GM21786 (cell line): ENCODE measurements around the gene CEP83.

ENCODE experiments used
- ATAC-seq: cut with Tn5 transposase; IDR thresholded peaks from one replicate; pipeline ENCODE4 v1.9.1; 2021; ENCODE audit not compliant: unreplicated experiment

The CEP83 gene

DNA sequence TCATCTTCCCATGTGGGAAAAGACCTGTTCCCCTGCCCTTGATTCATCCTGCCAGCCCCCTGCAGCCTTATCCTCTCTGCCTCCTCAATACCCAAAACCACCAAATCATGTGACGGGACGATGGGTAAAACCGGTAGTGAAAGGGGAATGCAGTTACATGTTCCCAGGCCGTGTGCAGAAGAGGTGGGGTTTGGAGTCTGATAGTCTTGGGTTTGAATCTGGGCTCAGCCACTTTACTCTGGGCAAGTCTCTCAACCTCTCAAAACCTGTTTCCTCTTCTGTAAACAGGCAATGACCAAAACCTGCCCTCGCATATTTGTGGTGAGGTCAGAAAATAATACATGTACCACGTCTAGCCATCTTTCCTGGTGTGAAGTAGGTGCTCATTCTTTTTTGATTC is 188.3 kb downstream of the CEP83 start:
- ATAC-seq, result no peak

DNA sequence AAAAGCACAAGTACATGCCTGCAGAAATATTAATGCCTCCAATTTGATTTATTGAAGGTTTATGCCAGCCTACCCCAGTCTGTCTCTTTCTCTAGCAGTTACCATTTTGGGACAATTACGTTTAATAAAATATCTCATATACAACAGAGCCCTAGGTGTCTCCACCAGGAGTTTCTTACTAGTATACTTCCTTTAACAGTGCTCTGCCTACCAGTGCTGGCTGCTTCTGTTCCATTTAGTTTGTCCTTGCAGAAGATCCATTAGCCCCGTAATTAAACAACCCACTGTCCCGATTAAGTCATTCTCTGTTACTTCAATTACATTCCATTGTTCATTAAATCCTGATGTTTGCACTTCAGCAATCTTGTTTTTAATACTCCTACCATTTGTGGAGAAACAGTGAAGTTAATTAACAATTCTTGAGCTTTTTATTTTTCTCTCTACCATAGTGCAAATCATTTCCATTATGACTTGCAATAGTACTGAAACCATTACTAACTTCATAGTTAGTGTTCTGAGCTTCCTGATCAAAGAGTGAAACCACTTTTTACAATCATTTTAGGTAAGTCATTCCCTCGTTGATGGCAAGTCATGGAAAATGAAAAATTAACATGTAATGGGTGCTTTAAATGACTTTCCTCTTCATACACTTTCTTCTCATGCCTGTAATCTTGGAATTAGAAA is 190.2 kb downstream of the CEP83 start:
- peak; percentile 49 for ATAC-seq

DNA sequence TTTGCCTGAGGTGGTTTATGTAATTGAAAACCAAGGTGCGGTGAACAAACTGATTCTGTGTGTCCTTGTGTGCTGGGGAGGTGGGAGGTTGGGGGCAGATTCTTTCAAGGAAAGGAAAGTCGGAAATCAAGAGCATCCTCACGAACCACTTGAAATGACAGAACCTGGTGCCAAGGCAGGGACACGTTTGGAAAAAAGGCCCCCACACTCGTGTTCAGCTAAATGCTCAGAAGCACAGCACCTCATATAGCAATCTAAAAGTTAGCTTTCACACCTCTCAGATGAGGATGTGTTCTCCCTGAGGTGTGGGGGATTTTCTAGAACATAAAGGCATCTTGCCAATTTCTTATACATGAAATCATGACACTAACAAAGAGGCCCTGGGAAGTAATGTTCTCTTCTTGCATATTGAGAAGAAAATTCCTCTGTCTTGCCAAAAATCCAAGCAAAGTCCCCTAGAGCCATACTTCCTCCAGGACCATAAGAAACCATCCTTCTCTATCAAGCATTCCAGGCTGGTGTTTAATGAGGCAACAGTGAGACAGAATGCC is 191.7 kb downstream of the CEP83 start:
- ATAC-seq, result peak; percentile 31

DNA sequence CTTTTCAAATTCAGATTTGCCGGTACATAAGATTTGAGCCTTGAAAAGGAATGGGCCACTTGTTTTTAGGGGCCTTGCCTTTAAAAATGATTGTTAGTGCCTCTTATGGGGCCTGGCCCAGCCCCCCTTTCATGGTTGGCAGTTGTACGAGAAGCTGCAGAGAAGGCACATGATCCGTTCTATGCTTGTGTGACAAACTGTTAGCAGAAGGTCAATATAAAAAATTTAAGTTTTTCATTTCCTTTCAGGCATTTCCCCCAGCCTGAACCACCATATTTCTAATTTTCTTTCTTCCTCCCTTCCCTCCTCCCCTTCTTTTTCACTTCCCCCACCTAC is 192.2 kb downstream of the CEP83 start:
- ATAC-seq, result no peak

DNA sequence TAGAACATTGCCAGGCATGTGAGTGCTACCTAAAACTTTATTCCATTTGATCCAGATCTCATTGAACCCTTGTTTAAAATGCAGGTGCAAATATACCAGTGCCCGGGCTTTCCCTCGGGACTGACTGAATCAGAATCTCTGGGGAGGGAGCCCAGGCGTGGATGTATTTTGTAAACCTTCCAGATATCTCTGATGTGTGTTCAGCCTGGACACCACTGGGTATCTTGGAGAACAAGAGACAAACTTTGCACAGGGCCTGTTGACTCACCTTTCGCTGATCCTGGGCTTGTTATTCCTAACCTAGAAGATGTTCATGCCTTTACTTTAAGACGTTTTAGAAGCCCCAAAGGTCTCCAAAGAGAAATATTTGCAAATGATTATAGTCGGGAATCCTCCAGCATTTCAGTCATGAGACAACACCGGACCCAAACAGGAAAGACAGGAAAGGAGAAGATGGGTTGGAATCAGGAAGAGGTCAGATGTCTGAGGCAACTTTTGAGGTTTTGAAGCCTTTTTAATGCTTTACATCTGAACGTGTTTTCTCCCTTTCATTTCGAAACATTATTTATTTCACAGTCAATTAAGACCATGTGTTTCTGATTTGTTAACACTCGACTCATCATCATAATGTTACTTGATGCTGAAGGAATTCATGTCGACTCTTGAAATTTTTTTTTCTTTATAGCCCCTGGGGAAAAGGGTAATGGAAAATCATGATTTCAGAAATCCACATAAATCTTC is 192.7 kb downstream of the CEP83 start:
- no peak for ATAC-seq

DNA sequence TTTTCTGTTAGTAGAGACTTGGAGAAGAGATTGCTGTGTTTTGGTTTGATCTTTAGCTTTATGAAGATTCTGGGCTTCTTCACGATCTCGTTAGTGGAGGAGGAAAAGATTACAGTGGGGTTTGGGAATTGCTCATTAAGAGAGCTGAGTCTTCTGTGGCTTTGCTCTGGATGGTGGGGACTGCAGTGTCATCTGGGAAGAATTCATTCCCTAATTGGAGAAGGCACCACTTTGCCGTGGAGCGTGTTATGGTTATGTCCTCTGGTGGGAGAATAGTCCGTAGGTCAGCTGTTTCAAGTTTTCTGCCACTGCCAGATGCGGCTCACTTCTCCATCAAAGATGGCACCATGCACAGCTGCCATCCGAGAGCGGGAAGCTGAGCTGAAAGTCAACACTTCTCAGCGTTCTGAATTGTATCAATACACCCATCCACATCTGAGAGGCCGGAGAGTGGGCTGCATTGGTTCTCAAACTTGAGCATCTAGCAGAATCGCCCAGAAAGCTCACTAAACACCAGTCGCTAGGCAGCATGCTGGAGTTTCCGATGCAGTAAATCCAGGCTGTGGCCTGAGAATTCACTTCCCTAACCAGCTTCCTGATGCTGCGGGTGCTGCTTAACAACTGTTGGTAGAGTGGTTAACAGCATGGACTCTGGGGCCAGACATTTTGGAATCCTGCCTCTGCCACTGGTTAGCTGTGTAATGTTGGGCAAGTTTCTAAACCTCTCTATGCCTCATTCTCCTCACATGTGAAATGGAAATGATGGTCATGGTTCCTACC is 193.5 kb downstream of the CEP83 start:
- ATAC-seq, result no peak

DNA sequence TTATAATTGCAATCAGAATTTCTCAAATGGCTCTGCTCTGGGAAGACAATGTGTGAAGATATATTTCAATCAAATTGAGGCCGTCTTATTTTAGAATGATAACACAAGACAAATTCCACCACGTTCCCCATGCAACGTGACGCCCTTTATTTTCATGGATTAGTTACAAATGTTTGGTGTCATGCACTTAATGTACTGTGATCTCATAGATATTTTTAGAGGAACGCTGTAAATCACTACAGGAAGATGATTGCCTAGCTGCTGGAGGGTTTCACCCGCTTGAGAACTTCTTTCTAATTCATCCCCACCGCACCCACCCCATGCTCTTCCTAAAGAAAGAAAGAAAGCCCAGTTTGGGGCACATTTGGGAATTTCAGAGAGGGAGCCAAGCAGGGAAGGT is 194.1 kb downstream of the CEP83 start:
- no peak for ATAC-seq

DNA sequence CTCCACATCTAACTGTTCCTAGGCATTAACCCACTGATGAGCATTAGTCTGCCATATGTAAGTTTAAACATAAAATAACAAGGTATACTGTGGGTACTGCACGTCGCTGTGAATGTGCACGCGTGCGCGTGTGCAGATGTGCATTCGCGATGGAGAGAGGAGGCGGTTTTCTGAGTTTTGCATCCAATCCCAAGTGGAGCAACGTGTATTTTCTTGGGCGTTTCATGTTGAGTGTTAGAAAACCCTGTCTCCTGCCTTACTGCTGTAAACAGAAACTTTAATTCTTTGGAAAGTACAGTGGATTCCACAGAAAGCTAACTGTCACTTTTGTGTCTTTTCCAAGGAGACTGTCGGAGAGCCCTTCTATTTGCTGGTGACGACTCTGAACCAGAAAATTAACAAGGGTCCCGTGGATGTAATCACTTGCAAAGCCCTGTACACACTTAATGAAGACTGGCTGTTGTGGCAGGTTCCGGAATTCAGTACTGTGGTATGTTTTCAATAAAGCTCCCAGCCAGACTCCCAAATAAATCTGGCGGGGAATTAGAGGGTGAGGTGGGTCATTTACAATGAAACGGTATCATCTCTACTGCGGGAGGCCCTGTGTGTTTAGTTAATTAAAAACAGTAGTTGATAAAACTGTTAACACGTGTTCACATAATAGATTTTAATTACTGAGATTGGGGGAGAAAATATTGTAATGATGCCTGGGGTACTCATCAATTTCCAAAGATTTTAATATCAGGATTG is 194.8 kb downstream of the CEP83 start:
- ATAC-seq, result no peak

DNA sequence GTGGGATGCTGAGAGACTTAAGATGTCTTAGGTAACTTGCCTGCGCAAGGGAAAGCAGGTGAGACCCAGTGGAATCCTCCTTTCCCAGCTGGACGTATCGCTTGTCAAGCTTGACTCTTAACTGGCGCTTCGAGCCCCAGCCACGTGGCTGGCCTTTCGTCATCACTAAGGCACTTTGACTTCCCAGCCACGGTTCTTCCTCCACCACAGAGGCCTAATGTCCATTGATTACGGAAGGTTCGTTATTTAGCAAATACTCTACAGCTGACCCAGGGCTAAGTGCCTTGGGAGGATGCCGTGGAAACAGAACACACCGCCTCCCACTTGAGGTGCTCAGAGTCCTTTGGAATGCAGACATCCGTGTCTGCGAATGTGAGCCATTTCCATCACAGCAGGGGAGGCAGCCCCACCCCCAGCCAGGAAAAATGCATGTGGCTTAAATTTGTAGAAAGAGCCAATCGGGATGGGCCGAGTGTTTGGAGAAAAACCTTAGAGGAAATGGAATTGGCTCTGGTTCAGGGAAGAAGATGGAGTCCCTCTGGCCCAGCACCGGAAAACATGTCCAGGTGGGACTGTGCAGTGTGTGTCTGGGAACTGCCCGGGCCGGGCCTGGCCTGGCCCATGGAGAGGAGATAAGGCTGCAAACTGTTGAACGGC is 195.6 kb downstream of the CEP83 start:
- no peak for ATAC-seq

DNA sequence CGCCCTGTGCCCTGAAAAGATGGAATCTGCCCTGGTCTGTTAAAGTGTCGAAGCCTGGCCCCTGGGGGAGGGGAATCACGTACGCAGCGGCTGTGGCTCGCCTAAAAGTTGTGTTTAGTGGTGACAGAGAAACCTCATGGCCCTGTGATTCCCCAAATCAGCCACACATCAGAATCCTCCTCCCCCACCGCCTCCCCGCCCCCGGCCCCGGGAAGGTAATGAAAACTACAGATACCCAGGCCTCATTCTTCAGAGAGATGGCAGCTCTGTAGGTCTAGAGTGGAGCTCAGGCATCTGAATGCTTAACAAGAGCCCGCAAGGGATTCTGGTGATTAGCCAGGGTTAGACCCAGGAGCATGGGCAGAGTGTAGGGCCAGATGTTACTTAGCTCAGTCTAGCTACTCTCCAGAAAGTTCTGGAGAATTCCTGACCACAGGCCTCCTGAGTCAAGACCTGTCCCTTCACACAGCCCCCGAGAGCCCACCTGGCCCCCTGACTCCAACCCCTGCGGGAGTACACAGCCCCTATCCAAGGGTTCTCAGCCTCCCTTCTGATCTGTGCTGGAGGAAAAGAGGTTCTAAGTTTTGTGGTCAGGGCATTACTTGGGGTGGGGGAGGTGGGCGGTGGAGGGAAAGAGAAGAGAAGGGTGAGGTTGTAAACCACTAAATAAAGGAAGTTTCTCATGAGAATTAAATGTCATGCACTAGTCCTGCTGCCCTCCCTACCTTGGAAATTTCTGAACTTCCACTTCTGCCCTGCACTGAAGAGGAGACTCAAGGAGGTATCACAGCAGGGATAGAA is 196.5 kb downstream of the CEP83 start:
- ATAC-seq, result peak; percentile 34

DNA sequence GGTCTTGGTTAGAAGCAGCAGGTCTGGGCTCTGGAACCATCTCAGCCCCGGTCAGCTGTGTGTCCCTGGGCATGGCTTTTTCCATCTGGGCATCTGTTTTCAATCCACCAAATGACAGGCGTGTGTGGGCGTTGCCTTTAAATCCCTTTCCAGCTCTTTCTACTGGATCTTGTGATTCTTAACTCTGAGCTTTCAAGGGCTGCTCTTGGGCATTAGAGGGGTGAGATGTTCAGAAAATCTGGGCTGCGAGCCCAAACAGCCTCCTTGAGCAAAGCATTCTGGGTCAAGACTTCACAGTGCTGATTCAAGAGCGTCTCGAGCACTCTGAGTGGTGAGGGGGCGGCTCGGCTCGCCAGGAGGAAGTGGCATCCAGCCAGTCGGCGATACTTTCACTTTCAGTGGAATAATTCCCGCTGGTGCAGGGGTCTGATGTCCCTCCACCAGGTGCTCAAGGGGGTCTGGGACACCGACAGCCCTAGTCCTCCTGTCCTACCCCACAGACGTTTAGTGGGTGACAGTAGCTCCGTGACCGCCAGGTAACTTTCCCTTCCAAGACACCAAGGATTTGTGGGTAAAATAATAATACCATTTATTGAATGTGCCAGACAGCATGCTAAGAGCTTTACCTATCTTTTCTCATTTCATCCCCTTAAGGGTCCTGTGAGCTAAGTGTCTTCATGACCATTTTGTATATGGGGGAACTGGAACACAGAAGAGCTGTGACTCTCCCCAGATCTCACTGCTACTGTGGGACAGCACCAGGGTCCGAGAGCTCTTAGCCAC is 197.2 kb downstream of the CEP83 start:
- peak; percentile 56 for ATAC-seq

DNA sequence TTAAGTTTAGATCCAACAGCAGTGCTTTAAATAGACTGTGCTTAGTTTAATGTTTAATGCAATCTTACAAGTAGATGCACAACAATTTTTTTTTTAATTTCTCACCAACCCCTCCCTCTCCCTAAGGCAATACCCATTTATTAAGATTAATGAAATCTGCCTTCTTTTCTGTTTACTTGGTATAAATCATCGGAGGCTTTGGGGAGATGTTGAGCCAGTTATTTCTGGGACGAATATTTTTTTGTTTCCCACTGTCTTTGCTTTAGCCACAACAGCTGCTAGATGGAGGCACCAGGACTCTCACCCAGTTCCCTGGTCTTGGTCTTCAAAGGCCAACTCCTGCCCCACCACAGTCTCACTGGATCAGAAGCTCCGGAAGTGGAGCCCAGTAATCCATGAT is 197.9 kb downstream of the CEP83 start:
- ATAC-seq, result no peak

DNA sequence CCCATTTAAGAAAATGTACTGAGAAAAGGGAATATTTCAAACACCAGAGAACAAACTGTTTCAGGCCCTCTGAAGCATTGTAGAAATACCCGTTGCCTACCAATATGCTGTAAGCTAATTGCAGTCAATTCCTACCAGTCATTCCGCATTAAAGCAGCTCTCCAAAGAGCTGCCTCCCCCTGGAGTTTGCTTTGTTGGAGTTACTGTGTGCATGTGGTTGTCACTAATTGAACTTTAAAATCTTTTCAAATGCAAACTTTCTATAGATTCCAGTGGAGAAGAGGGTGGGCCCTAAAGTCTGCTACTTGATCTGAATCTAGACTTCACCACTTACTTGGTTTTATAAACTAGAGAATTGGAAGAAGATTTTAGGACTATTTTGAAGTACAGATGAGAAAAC is 198.5 kb downstream of the CEP83 start:
- no peak for ATAC-seq

DNA sequence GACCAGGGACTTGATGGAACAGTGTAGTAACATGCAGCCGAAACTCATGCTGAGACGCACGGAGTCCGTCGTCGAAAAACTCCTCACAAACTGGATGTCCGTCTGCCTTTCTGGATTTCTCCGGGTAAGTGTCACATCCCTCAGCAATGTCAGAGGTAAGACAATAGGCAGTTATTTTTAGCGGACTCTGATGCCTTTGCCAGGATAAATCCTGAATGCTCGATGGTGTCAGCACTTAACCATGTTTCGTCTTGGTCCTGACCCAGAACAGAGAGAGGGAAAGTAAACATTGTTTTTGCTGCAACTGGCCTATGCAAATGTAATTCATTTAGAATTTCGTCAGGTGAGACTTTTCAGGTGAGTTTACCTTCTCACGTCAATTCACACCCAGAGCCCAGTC is 198.9 kb downstream of the CEP83 start:
- no peak for ATAC-seq

DNA sequence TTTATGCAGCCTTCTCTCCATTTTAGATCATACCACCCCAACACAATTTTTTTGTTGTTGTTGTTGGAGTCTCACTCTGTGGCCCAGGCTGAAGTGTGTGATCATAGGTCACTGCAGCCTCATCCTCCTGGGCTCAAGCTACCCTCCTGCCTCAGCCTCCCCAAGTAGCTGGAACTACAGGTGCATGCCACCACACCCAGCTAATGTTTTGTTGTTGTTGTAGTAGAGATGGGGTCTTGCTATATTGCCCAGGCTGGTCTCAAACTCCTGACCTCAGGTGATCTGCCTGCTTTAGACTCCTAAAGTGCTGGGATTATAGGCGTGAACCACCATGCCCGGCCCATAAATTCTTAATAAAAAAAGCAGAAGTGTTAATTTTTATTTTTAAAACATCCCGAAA is 199.7 kb downstream of the CEP83 start:
- ATAC-seq, result no peak

DNA sequence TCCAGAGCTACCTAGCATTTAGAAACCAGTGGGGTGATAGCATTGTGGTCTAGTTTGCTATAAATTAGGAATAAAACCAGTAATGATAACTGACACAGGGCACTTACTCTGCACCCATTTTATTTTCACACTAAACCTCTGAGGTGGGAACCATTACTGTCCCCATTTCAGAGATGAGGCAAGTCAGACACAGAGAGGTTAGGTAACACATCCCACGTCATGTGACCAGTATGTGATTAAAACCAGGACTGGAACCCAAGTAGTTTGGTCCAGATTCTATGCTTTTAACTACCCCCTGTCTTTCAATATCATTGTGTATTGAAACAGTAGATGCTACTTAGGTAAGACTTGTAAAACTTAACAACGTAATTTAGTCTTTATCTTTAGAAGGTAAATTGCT is 201.1 kb downstream of the CEP83 start:
- ATAC-seq, result peak; percentile 37
